HCT116 (cell line): Measurements from ENCODE around the gene EGR4.

Source experiments
- ATF3 ChIP-seq: IDR thresholded peaks from 2 replicates; pipeline ENCODE4 v1.6.1; 2012
- CTCF ChIP-seq, 3 experiments: fragments of 200-600 bp in 1 of 3; sonication (generic) in 1 of 3; IDR thresholded peaks in 2 of 3; conservative IDR thresholded peaks in 1 of 3; 2 replicates each; pipeline ENCODE4 v1.5.1; 2012 to 2017; ENCODE audit warnings: low read depth in 2 of 3, low read length in 2 of 3, antibody characterized with exemption in 1 of 3, borderline replicate concordance in 1 of 3, control low read depth in 1 of 3, mild to moderate bottlenecking in 1 of 3, mixed read lengths in 1 of 3, mixed run types in 1 of 3, moderate library complexity in 1 of 3; ENCODE audit not compliant: insufficient read depth in 1 of 3
- EGR1 ChIP-seq: IDR thresholded peaks from 2 replicates; pipeline ENCODE4 v1.6.1; 2012; ENCODE audit warnings: low read depth
- EZH2 ChIP-seq: fragments of 200-600 bp; sonication (generic); IDR thresholded peaks from 2 replicates; pipeline ENCODE4 v1.6.1; 2017; ENCODE audit warnings: antibody characterized with exemption, mixed run types
- EZH2phosphoT487 ChIP-seq: fragments of 200-600 bp; IDR thresholded peaks from 2 replicates; pipeline ENCODE4 v1.6.1; 2018; ENCODE audit warnings: antibody characterized with exemption, borderline replicate concordance
- MAX ChIP-seq: IDR thresholded peaks from 2 replicates; pipeline ENCODE4 v1.6.1; 2012
- POLR2A ChIP-seq: IDR thresholded peaks from 2 replicates; pipeline ENCODE4 v1.7.0; 2011; ENCODE audit warnings: borderline replicate concordance; ENCODE audit not compliant: insufficient read depth, insufficient read length; ENCODE audit errors: extremely low read depth
- POLR2AphosphoS5 ChIP-seq: IDR thresholded peaks from 2 replicates; pipeline ENCODE4 v1.6.1; 2011; ENCODE audit warnings: mild to moderate bottlenecking, low read depth, low read length, moderate library complexity
- RAD21 ChIP-seq: IDR thresholded peaks from 2 replicates; pipeline ENCODE4 v1.6.1; 2012; ENCODE audit warnings: low read depth, mild to moderate bottlenecking
- REST ChIP-seq: IDR thresholded peaks from 2 replicates; pipeline ENCODE4 v1.6.1; 2012; ENCODE audit warnings: low read depth
- SP1 ChIP-seq: IDR thresholded peaks from 2 replicates; pipeline ENCODE4 v1.6.1; 2012; ENCODE audit warnings: low read depth
- TCF7L2 ChIP-seq: IDR thresholded peaks from 2 replicates; pipeline ENCODE4 v1.7.0; 2011; ENCODE audit warnings: borderline replicate concordance, inconsistent platforms; ENCODE audit not compliant: insufficient read depth, insufficient read length; ENCODE audit errors: extremely low read depth
- YY1 ChIP-seq: IDR thresholded peaks from 2 replicates; pipeline ENCODE4 v1.6.1; 2011; ENCODE audit warnings: low read length, low read depth, moderate library complexity, mild to moderate bottlenecking; ENCODE audit not compliant: insufficient replicate concordance; ENCODE audit errors: extremely low read depth

GRCh38 chr2:73279852-73280251 lies 13.5 kb downstream of the EGR4 start:
- TF ChIP-seq CTCF (IDR thresholded peaks at IDR 0.05 in 2 of 3, conservative IDR thresholded peaks at IDR 0.05 in 1 of 3; ENCODE audit: borderline replicate concordance in 1 of 3, insufficient read depth in 1 of 3, low read depth in 2 of 3, low read length in 2 of 3), result no peak
- no peak for TF ChIP-seq POLR2AphosphoS5
- no peak for TF ChIP-seq POLR2A
- TF ChIP-seq EGR1, result no peak
- TF ChIP-seq ATF3, result no peak
- TF ChIP-seq RAD21, result no peak
- no peak for TF ChIP-seq EZH2
- TF ChIP-seq REST, result no peak; the same call in 1 of the 2 replicates
- no peak for TF ChIP-seq EZH2phosphoT487
- TF ChIP-seq TCF7L2, result no peak
- TF ChIP-seq YY1, result no peak
- TF ChIP-seq MAX, result no peak
- TF ChIP-seq SP1, result no peak
